ENCODE measurements around the gene SORCS3. TPM values are rescaled to one million over a fixed set of nuclear protein-coding genes. Genes with fewer than 3 reads are reported as not detected.

The SORCS3 gene
- total and polyA plus RNA-seq, 2 donors (not counting 1 experiment from before 2014, with no cell fraction given): not detected

DNA sequence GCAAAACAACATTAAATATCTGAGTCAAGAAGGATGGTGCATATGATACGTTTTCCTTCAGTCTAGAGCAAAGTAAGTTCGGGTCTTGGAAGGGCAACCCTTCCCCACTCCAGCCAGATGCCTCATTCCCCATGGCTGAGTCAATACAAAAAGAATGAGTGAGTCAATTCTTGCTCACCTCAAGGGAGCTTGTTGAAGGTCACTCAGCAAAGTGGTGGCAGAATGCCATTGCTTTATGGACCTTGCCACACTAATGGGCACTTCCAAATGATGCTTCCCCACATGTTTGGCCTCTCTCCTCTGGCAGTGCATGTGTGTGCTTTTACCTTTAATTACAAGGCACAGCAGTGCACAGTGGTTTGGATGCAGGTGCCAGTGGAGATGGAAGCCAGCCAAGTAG is 296.5 kb downstream of the SORCS3 start:
- Mint-ChIP-seq H3K4me3 (no peak overlapping the region), H3K9me3 (ENCODE audit: insufficient read depth) (no peaks in the 10 kb centered on the region), H3K27me3 (no peaks in the 10 kb centered on the region), H3K4me1 (no peaks in the 10 kb centered on the region), H3K27ac (no peak overlapping the region)
- Histone ChIP-seq H2AFZ (ENCODE audit: insufficient read depth, low read depth, low read length, poor library complexity, severe bottlenecking) (no peak overlapping the region), H3K9ac (ENCODE audit: low read length) (no peak overlapping the region), H4K20me1 (ENCODE audit: control insufficient read depth, insufficient read depth, low read length, poor library complexity, severe bottlenecking) (no peaks in the 10 kb centered on the region), H3K4me2 (replicated peaks; ENCODE audit: low read depth, low read length, poor library complexity, severe bottlenecking) (no peak overlapping the region), H3K4me1 (ENCODE audit: control insufficient read depth in 2 of 2, insufficient read depth in 2 of 2, low read length in 2 of 2) (no peaks in the 10 kb centered on the region), H3K9me3 (ENCODE audit: control extremely low read depth in 1 of 3, control insufficient read depth in 2 of 3, insufficient read depth in 1 of 3, low read length in 2 of 3) (no peaks in the 10 kb centered on the region), H3K27ac (ENCODE audit: low read length in 2 of 2) (no peak overlapping the region), H3K79me2 (ENCODE audit: control insufficient read depth, insufficient read depth, low read length) (no peaks in the 10 kb centered on the region), H3K4me3 (ENCODE audit: control extremely low read depth in 1 of 5, extremely low read depth in 1 of 5, insufficient read depth in 1 of 5, low read depth in 2 of 5, low read length in 4 of 5) (no peak overlapping the region), H3K27me3 (replicated peaks in 1 of 4; ENCODE audit: control extremely low read depth in 1 of 4, control insufficient read depth in 3 of 4, insufficient read depth in 4 of 4, low read length in 3 of 4) (no peaks in the 10 kb centered on the region), H3K36me3 (replicated peaks in 1 of 2; ENCODE audit: control extremely low read depth in 1 of 2, control insufficient read depth in 1 of 2, extremely low read depth in 1 of 2, insufficient read depth in 2 of 2, low read length in 1 of 2) (no peaks in the 10 kb centered on the region)
- DNase-seq: no peak
- ATAC-seq (ENCODE audit: low read depth): no peak
- intact Hi-C loops (cut with micrococcal nuclease): no loop called here
- CTCF ChIA-PET: no interaction called here
- no peak for TF ChIP-seq CTCF (IDR thresholded peaks at IDR 0.05)
- TF ChIP-seq EZH2 (IDR thresholded peaks at IDR 0.05; ENCODE audit: borderline replicate concordance, insufficient read depth, low read depth, low read length, poor library complexity, severe bottlenecking): no peak
- 100% methylated on average over 1 of the region's 2 CpGs for WGBS (ENCODE audit: insufficient coverage)
- POLR2A ChIA-PET: no interaction called here

- Mint-ChIP-seq H3K4me3 (no peak overlapping the region), H3K27ac (no peak overlapping the region), H3K27me3 (no peaks in the 10 kb centered on the region), H3K9me3 (ENCODE audit: insufficient read depth) (no peaks in the 10 kb centered on the region), H3K4me1 (no peaks in the 10 kb centered on the region)
- no peak for TF ChIP-seq CTCF (IDR thresholded peaks at IDR 0.05)
- Histone ChIP-seq H3K79me2 (ENCODE audit: control insufficient read depth, insufficient read depth, low read length) (no peaks in the 10 kb centered on the region), H2AFZ (ENCODE audit: insufficient read depth, low read depth, low read length, poor library complexity, severe bottlenecking) (no peak overlapping the region), H3K4me3 (ENCODE audit: control extremely low read depth in 1 of 5, extremely low read depth in 1 of 5, insufficient read depth in 1 of 5, low read depth in 2 of 5, low read length in 4 of 5) (no peak overlapping the region), H4K20me1 (ENCODE audit: control insufficient read depth, insufficient read depth, low read length, poor library complexity, severe bottlenecking) (no peaks in the 10 kb centered on the region), H3K27ac (ENCODE audit: low read length in 2 of 2) (no peak overlapping the region), H3K4me1 (ENCODE audit: control insufficient read depth in 2 of 2, insufficient read depth in 2 of 2, low read length in 2 of 2) (no peaks in the 10 kb centered on the region), H3K9ac (ENCODE audit: low read length) (no peak overlapping the region), H3K4me2 (replicated peaks; ENCODE audit: low read depth, low read length, poor library complexity, severe bottlenecking) (no peak overlapping the region), H3K27me3 (replicated peaks in 1 of 4; ENCODE audit: control extremely low read depth in 1 of 4, control insufficient read depth in 3 of 4, insufficient read depth in 4 of 4, low read length in 3 of 4) (no peaks in the 10 kb centered on the region), H3K36me3 (replicated peaks in 1 of 2; ENCODE audit: control extremely low read depth in 1 of 2, control insufficient read depth in 1 of 2, extremely low read depth in 1 of 2, insufficient read depth in 2 of 2, low read length in 1 of 2) (no peaks in the 10 kb centered on the region), H3K9me3 (ENCODE audit: control extremely low read depth in 1 of 3, control insufficient read depth in 2 of 3, insufficient read depth in 1 of 3, low read length in 2 of 3) (no peaks in the 10 kb centered on the region)
- CTCF ChIA-PET: no interaction called here
- DNase-seq (no peak), ATAC-seq (ENCODE audit: low read depth) (no peak)
- intact Hi-C loops (cut with micrococcal nuclease): no loop called here
- POLR2A ChIA-PET: no interaction called here
- WGBS (ENCODE audit: insufficient coverage): 100% methylated on average over 2 of the region's 4 CpGs
Measured at GRCh38 chr10:104938031-104938430, 296.9 kb downstream of the SORCS3 start.

All from B cell (primary cell).